ENCODE data around the gene PEAK3.

PEAK3 gene

GRCh38 chr19:2249880-2250765, 31.9 kb downstream of the PEAK3 start:
- DNase-seq: no peak
- TF ChIP-seq GATA1 (IDR thresholded peaks at IDR 0.05; ENCODE audit: low read depth, low read length) (no peak), POLR2A (IDR thresholded peaks at IDR 0.05; ENCODE audit: low read length) (no peak)

- DNase-seq: no peak
- TF ChIP-seq POLR2A (IDR thresholded peaks at IDR 0.05; ENCODE audit: low read length) (no peak), GATA1 (IDR thresholded peaks at IDR 0.05; ENCODE audit: low read depth, low read length) (no peak)
Observed at GRCh38 chr19:2249010-2249866, 32.7 kb downstream of the PEAK3 start, which contains the start of gene AMH. Gene AMH, plus strand, starts transcription at chr19:2249323. Its CDS starts 10 bp downstream, at chr19:2249333.

GRCh38 chr19:2248136-2249009, 33.6 kb downstream of the PEAK3 start:
- no peak for DNase-seq
- TF ChIP-seq POLR2A (IDR thresholded peaks at IDR 0.05; ENCODE audit: low read length) (no peak), GATA1 (IDR thresholded peaks at IDR 0.05; ENCODE audit: low read depth, low read length) (no peak)

GRCh38 chr19:2247433-2248101, 34.4 kb downstream of the PEAK3 start:
- no peak for DNase-seq
- TF ChIP-seq POLR2A (IDR thresholded peaks at IDR 0.05; ENCODE audit: low read length) (no peak), GATA1 (IDR thresholded peaks at IDR 0.05; ENCODE audit: low read depth, low read length) (no peak)

GRCh38 chr19:2246801-2247361, 35.1 kb downstream of the PEAK3 start:
- DNase-seq: no peak
- TF ChIP-seq POLR2A (IDR thresholded peaks at IDR 0.05; ENCODE audit: low read length): no peak

GRCh38 chr19:2246014-2246620, 35.9 kb downstream of the PEAK3 start:
- TF ChIP-seq POLR2A (IDR thresholded peaks at IDR 0.05; ENCODE audit: low read length) (no peak), GATA1 (IDR thresholded peaks at IDR 0.05; ENCODE audit: low read depth, low read length) (no peak)
- no peak for DNase-seq

GRCh38 chr19:2245273-2245672, 36.7 kb downstream of the PEAK3 start:
- TF ChIP-seq POLR2A (IDR thresholded peaks at IDR 0.05; ENCODE audit: low read length) (no peak), GATA1 (IDR thresholded peaks at IDR 0.05; ENCODE audit: low read depth, low read length) (no peak)
- DNase-seq: no peak

GRCh38 chr19:2244486-2244885, 37.5 kb downstream of the PEAK3 start:
- DNase-seq: no peak
- TF ChIP-seq POLR2A (IDR thresholded peaks at IDR 0.05; ENCODE audit: low read length) (no peak), GATA1 (IDR thresholded peaks at IDR 0.05; ENCODE audit: low read depth, low read length) (no peak)

GRCh38 chr19:2244125-2244411, 37.9 kb downstream of the PEAK3 start:
- no peak for TF ChIP-seq POLR2A (IDR thresholded peaks at IDR 0.05; ENCODE audit: low read length)
- no peak for TF ChIP-seq GATA1 (IDR thresholded peaks at IDR 0.05; ENCODE audit: low read depth, low read length)
- DNase-seq: no peak

GRCh38 chr19:2243274-2244124, 38.5 kb downstream of the PEAK3 start:
- DNase-seq: no peak
- no peak for TF ChIP-seq GATA1 (IDR thresholded peaks at IDR 0.05; ENCODE audit: low read depth, low read length)
- TF ChIP-seq POLR2A (IDR thresholded peaks at IDR 0.05; ENCODE audit: low read length): no peak

- DNase-seq: no peak
- no peak for TF ChIP-seq GATA1 (IDR thresholded peaks at IDR 0.05; ENCODE audit: low read depth, low read length)
- TF ChIP-seq POLR2A (IDR thresholded peaks at IDR 0.05; ENCODE audit: low read length): no peak
Observed at GRCh38 chr19:2242816-2243215, 39.2 kb downstream of the PEAK3 start.

GRCh38 chr19:2242092-2242537, 39.9 kb downstream of the PEAK3 start:
- TF ChIP-seq POLR2A (IDR thresholded peaks at IDR 0.05; ENCODE audit: low read length): no peak
- TF ChIP-seq GATA1 (IDR thresholded peaks at IDR 0.05; ENCODE audit: low read depth, low read length): no peak

More at GRCh38 chr19:2242092-2242537, 39.9 kb downstream of the PEAK3 start:
- no peak for DNase-seq
